Activated T-cell treated with anti-CD3 and anti-CD28 coated beads for 4 hours (primary cell): ENCODE measurements around the gene CACNB4.
"Not testable (repeated sequence)": the region's sequence is repeated elsewhere in the genome, so short reads cannot be mapped to it uniquely, and the experiment has no call there.

Experiments
- DNase-seq: peaks from one replicate; pipeline ENCODE4 v3.0.0-alpha.2; 2020

The CACNB4 gene

GRCh38 chr2:151973013-151973900 lies 125.6 kb downstream of the CACNB4 start:
- no peak for DNase-seq

- no peak for DNase-seq
These were observed 126.4 kb downstream of the CACNB4 start for GRCh38 chr2:151972241-151973012.

DNA sequence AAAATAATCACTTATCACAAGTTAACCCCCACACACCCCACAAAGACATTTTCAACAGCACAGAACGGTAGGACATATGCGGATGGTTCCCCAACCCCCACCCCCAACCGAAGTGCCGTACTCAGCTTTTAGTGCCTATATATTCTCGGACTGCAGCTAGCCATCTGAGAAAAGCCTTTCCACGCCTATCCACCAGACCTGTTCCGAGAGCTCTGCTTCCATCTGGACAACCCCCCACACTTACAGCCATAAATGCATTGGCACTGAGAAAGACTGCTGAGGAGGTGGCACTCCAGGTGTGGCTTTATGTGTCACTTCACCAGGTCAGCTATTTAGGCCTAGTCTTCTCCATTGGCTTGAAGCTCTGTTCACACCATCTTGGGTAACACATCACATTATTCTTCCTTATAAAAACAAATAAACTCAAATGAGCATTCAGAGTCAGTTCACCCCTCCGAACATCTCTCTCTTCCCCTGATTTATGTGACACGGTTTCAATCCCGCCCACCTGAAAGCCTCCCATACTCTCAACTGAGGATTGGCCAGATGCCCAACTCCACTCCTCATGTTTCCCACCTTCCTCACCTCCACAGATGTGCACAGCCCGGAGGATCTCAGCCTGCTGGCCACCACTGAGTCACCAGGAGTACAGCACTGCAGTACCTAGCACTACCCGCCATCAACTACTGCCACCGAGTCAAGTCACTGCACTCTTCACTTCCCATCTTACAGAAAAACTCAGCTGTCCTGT lies 127.4 kb downstream of the CACNB4 start:
- no peak for DNase-seq

DNA sequence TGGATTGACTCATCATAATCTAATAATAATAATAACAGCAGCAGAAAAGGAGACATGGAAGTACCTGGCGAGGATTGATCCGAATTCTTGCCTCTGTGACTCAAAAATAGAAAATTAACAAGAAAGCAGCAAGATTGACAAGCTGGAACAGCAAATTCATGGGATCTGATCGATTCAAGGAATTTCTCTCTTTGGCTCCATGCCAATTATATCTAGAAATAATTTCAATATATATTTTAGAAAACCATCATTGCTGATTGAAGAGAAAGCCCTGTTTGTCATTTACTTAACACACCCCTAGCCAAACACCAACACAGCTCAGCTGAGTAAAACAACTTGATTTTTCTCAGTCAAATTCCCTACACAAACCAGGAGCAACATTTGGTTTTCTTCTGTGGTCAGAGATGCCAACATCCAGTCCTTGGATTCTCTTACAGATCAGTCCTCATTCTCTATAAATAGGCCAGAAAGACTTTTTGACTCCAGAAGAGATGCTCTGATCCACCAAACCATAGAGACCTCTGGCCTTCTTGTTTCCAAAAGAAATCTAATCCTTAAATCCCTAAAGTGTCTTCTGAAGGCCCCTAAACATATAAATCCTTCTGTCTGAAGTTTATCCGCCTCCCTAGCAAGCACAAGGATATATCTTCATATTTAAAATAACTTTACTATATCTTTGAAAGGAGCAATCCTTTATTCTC lies 129.9 kb downstream of the CACNB4 start:
- no peak for DNase-seq

- DNase-seq = no peak
These were observed 130.8 kb downstream of the CACNB4 start for GRCh38 chr2:151967829-151968722.

DNA sequence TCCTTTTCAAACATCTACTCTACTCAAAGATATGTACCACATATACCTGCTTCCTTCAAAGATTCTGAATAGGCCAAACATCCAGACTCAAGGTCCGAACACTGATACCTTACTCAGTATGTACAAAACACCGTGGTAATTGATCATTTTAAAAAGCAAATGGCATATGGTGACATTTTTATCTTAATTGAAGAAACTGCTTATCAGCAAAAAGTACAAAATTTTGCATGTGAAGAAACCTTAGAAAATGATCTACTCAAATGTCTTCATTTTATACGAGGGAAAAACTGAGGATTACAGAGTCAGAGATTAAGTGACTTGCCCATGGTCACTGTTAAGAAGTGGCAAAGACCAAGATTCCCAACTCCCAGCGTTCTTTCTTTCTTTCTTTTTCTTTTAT lies 133.0 kb downstream of the CACNB4 start:
- DNase-seq = no peak

DNA sequence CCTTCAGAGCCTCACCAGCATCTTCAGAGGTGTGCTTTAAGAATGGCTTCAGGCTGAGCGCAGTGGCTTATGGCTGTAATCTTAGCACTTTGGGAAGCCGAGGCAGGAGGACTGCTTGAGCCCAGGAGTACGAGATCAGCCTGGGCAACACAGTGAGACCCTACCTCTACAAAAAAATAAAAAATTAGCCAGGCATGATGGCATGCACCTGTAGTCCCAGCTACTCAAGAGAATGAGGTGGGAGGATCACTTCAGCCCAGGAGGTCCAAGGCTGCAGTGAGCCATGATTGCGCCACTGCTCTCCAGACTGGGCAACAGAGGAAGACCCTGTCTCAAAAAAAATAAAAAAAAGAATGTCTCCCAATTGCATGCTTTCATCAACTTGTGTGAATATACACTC lies 137.3 kb downstream of the CACNB4 start:
- no peak for DNase-seq

- no peak for DNase-seq
These were observed 139.6 kb downstream of the CACNB4 start for GRCh38 chr2:151959238-151959637.

DNA sequence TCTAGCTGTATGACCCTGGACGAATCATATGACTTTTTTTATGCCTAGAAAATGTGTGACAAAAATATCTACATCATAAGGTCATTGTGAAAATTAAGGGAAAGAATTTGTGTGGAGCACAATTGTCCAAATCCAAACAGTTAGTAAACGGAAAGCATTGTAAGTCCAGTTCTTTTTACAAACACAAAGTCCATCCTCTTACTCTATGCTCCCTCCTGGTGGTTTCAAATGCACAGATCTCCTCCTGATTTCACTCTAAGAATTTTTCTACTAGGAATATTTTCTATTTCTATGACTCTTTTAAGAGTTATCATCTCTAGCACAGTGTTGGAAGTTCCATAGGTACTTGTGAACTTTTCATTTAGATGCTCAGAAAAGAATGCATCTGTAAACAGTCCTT lies 145.4 kb downstream of the CACNB4 start:
- no peak for DNase-seq

GRCh38 chr2:151952691-151953456 lies 146.0 kb downstream of the CACNB4 start:
- no peak for DNase-seq

- no peak for DNase-seq
These were observed 151.1 kb downstream of the CACNB4 start for GRCh38 chr2:151947813-151948165.

DNA sequence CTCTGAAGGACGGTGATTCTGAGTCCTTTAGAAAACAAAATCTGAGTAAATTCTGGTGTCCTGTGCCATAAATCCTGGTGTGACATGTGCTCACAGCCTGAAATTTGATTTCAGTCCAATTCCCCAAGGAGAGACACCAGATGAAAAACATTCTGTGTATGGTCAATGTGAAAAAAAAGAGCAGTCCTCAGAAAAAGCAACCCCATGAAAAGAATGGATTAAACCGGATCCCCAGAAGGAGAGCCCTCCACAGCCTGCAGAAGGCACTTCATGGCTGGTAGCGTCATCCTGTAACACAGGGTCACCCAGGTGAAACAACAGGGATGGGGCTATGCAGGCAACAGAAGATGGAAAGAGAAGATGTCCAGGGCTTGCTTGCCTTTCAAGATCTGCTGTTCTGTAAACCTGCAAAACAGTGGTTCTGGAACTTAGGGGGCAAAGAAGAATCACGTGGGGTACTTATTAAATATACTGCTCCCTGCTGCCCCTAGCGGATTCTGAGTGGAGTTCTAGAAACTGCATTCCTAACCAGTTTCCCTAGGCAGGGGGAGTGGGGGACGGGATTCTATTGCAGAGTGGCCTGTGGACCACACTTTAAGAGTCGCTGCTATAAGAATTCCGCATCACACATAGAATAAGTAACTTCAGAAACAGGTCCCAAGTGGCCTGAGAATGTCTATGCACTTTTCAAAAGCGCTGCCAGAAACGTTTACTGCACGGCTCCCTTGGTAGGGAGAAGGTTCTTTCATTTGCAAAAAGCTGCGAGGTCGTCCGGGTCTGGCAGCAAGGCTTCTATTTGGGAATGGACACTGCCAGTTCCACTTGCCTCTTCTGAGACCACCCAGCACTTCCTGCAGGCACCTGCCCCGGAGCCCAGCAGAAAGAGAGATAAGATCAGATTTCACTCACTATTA lies 151.7 kb downstream of the CACNB4 start:
- DNase-seq = peak; percentile 3

GRCh38 chr2:151946250-151946884 lies 152.5 kb downstream of the CACNB4 start:
- DNase-seq = no peak

- no peak for DNase-seq
These were observed 153.2 kb downstream of the CACNB4 start for GRCh38 chr2:151945602-151946001.

DNA sequence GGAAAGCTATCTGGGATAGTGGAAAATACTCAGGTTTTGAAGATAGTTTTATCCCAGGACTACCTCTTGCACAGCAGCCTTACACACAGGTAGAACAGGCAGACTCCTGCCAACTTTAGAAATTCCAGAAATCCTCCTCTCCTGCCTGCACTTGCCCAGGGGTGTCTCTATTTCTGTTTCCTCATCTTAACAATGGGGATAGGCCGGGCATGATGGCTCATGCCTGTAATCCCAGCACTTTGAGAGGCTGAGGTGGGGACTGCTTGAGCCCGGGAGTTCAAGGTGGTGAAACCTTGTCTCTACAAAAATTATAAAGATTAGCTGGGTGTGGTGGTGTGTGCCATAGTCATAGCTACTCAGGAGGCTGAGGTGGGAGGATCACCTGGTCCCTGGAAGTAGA lies 153.7 kb downstream of the CACNB4 start:
- no peak for DNase-seq

DNA sequence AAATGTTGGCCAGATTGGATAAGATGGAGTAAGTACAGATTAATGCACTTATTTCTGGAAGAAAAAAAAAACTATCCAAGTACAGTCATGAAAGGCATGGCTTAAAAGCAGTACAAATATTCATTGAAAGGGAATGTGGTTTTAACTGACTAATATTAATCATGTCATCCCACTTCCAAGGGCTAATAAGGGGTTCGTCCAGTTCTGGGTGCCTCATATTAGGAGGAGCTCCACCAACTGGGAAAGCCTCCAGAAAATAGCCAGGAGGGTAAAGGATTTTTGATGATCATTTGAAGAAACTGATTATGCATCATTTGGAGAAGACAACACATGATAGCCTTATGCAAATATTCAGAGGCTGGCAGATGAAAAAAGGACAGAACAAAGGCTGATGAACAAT lies 155.4 kb downstream of the CACNB4 start:
- DNase-seq = no peak

DNA sequence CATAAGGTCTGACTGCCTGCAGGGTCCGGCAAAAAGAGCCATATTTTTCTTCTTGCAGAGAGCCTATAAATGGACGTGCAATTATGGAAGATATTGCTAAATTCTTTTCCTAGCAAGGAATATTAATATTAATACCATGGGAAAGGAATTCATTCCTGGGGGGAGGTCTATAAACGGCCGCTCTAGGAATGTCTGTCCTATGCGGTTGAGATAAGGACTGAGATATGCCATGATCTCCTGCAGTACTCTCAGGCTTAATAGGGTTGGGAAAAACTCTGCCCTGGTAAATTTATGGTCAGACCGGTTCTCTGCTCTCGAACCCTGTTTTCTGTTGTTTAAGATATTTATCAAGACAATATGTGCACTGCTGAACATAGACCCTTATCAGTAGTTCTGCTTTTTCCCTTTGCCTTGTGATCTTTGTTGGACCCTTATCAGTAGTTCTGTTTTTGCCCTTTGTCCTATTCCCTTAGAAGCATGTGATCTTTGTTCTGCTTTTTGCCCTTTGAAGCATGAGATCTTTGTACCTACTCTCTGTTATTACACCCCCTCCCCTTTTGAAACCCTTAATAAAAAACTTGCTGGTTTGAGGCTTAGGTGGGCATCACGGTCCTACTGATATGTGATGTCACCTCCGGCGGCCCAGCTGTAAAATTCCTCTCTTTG lies 156.2 kb downstream of the CACNB4 start:
- not testable (repeated sequence) for DNase-seq

DNA sequence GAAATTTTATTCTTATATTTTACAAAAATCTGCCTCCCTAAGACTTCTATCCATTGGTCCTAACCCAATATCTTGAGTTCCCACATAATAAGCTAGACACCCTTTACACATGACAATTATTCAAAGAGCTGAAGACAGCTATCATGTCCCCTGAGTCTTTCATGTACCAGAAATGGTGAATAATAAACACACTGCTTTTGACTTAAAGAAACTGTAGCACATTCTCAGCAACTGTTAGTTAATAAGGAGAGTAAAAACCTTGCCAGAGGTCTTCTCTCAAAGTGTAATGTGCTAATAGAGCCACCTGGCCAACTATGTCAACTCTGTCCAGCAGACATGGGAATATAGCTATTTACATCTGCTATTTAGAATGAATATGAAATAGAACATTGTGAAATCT lies 160.9 kb downstream of the CACNB4 start:
- DNase-seq = no peak

DNA sequence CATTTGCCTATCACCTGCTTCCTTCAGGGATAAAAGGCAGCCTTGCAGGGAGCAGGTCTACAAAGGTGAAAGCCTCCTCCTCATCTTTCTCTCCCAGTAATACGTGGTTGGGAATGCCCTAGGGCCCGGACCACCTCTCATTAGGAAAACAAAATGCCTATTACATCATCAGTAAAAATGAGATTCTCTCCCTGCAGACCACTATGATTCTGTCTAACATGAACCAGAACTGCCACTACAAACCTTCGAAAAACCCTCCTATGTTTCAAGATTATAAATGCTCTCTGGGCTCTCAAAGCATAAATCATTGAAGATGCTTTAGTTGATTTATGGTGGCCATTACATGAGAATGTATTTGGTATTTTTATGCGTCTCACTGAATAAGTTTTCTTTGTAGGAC lies 162.2 kb downstream of the CACNB4 start:
- no peak for DNase-seq
